ENCODE data around the gene DDOST.

Gene DDOST

DNA sequence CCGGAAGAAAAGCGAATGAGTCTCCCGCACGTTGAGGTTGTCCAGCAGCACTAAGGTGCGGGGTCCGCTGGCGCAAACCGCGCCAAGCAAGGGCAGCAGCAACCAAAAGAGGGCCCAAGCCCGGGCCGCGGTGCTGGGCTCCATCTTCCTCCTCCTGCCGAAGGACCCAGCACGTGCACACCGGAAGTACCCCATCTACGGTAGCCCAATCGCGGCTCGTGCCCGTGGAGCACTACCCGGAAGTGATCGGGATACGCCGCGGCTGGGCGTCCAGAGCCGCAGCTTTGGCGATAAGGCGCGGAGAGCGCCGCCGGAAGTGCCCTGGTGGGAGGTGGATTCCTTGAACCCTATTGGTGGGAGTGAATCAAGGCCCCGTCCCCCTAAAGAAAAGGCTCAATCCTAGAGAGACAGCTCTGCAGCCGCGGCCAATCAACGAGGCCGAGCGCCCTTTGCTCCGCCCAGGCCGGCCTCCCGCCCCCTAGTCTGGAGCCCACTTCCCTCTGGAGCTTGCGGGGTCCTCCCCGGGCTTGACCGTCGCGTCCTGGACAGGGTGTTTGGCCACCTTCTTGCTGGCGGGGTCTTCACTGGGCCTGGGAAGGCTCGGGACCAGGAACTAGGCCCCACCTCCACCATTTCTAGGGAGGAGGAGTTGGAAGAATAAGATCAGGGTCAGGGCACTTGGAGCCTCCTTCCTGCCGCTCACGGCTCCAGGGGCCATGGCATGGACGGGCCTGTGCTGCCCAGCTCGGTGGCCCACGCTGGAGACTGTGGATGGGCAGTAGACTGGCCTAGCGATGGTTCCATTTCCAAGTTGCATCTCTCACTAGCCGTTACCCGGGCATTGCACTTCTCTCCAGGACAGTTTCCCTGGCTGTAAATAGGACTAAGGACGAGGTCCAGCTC, at the start of gene DDOST:
Gene DDOST (minus strand): TSS at position 163 of the 903 bp plus-strand sequence. CDS start 19 bp downstream, at position 144.
- Mint-ChIP-seq H3K27me3 (no peaks in the 10 kb centered on the region), H3K4me3 (peak within 1 kb of the TSS; percentile 95), H3K9me3 (no peaks in the 10 kb centered on the region), H3K4me1 (peaks cover 39% of the 10 kb centered on the region), H3K27ac (peak within 1 kb of the TSS; percentile 100), H3K36me3 (peaks cover 18% of the 10 kb centered on the region)
- ATAC-seq: peak; percentile 99

DNA sequence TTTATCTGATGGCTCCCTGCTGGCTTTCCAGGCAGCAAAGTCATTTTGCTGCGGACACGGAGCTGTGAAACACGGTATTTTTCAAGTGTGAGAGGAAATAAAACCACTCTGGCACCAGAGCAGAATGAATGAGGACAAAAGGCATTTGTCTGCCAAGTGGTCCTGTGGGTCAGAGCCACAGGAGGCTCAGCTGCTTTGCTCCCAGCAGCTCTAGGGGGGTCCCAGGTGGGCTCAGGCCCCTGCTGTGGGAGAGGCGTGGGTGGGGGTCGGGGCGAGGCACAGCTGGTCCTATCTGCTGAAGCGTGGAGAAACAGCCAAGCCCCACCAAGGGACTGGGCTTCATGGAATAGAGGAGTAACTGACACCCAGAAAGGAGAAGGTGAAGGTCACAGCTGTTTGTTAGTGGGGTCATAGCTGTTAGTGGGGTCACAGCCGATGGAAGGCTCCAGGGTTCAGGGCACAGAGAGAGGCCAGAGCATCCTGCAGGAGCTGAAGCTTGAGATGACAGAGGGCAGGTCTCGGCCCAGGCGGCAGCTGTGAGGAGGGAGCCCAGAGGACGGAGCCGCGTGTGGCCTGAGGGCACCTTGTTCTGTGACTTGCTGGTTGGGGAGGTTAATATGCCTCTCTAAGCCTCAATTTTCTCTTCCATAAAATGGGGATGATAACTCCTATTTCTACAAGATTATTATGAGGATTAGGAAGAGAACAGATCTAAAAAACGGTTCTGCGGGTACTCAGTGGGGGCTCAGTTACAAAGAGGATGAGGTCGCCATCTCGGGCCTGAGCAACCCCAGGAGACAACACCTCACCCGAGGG, 49.5 kb upstream of the DDOST start:
- Mint-ChIP-seq H3K4me1 (no peaks in the 10 kb centered on the region), H3K27ac (no peak overlapping the region)

DNA sequence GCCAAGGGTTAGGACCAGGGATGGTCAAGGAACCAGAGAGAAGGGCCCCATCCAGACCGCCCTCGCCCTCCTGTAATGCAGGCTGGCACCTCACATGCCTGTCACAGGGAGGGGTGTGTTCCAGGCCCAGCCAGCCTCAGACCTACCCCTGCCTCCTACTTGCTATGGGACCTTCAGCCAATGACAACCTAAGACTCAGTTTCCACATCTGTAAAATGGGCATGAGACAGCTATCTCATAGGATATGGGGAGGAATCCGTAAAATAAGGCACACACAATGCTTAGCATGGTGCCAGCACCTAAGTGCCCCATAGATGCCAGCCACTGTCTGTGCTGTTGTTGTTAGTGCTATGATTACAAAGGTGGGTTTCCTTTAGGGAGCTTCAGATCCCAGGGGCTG, 48.7 kb upstream of the DDOST start:
- H3K36me3 Mint-ChIP-seq: no peaks in the 10 kb centered on the region

More for the DNA sequence above, 49.5 kb upstream of the DDOST start:
- no peaks in the 10 kb centered on the region for H3K9me3 Mint-ChIP-seq
- no peaks in the 10 kb centered on the region for H3K36me3 Mint-ChIP-seq
- peaks cover 22% of the 10 kb centered on the region for H3K27me3 Mint-ChIP-seq
- ATAC-seq: no peak
- no peak overlapping the region for H3K4me3 Mint-ChIP-seq

DNA sequence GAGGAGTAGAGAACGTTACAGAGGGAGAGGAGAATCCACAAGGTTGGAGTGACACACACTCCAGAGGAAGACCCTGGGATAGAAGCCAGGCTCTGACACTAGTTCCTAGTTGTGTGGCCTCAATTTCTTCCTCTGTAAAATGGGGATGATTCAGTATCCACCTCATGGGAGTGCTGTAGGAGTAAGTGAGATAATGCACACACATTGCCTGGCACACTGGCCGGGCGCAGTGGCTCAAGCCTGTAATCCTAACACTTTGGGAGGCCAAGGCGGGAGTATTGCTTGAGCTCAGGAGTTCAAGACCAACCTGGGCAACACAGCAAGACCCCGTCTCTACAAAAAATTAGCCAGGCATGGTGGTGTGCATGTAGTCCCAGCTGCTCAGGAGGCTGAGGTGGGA, 47.7 kb upstream of the DDOST start:
- H3K36me3 Mint-ChIP-seq: no peaks in the 10 kb centered on the region
- no peaks in the 10 kb centered on the region for H3K4me1 Mint-ChIP-seq
- no peaks in the 10 kb centered on the region for H3K9me3 Mint-ChIP-seq
- no peak overlapping the region for H3K27ac Mint-ChIP-seq
- peaks cover 14% of the 10 kb centered on the region for H3K27me3 Mint-ChIP-seq
- no peak overlapping the region for H3K4me3 Mint-ChIP-seq
- ATAC-seq: no peak

More for the DNA sequence above, 48.7 kb upstream of the DDOST start:
- ATAC-seq: peak; percentile 18
- Mint-ChIP-seq H3K9me3 (no peaks in the 10 kb centered on the region), H3K4me1 (no peaks in the 10 kb centered on the region), H3K27me3 (peaks cover 14% of the 10 kb centered on the region), H3K4me3 (no peak overlapping the region), H3K27ac (no peak overlapping the region)

DNA sequence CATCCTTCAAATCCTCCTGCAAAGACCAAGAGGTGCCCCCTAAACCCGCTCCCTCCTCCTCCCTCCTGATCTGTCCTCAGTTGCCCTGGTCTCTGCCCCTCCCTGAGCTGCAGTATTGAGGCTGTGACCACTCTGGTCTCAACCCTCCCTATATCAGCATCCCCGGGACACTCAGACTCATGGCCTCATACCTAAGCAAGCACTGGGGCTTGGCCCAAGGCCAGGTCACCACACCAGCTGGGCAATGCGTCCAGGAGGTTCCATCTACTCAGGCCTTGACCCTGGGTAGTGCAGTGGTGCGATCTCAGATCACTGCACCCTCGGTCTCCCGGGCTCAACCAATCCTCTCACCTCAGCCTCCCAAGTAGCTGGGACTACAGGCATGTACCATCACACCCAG, 46.9 kb upstream of the DDOST start:
- Mint-ChIP-seq H3K27ac (no peak overlapping the region), H3K4me3 (no peak overlapping the region), H3K9me3 (no peaks in the 10 kb centered on the region), H3K4me1 (no peaks in the 10 kb centered on the region), H3K36me3 (no peaks in the 10 kb centered on the region), H3K27me3 (peaks cover 14% of the 10 kb centered on the region)
- ATAC-seq: no peak

DNA sequence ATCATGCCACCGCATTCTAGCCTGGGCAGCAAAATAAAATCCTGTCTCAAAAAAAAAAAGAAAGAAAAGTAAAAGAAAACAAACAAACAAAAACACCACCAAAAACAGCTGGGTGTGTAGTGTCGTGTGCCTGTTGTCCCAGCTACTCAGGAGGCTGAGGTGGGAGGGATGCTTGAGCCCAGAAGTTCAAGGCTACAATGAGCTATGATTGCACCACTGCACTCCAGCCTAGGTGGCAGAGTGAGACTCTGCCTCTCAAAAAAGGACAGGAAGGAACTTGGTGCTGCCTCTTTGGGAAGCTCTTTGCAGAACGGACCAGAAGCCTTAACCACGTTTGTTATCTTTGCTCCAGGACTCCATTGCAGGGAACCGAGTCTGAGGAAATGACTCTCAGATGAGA, 45.7 kb upstream of the DDOST start:
- ATAC-seq: no peak
- H3K36me3 Mint-ChIP-seq: no peaks in the 10 kb centered on the region

DNA sequence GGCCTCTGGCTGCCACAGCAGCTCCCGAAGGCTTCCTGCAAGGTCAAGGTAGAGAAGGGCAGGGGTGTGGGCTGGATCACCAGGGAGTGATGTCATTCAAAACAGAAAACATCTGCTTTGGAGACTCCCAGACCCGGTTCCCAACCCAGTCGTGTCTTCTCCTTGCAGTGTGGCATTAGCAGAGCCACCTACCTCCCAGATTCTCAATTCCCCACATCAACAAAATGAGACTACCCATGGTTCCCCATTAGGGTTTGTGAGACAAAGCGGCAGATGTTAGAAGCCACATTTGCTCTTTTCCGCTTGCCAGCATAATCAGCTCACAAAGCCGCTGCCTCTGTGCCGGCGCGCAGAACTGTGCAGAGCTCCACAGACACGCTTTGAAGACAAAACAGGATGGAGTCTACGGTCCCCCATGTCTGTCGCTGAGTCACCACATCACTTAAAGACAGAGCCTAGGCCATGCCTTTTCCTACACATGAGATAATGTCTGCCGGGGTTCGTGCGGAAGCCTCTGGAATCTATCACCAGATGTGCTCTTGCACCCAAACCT, 44.1 kb upstream of the DDOST start:
- H3K36me3 Mint-ChIP-seq: no peaks in the 10 kb centered on the region
- no peaks in the 10 kb centered on the region for H3K4me1 Mint-ChIP-seq
- no peak overlapping the region for H3K4me3 Mint-ChIP-seq
- peaks cover 14% of the 10 kb centered on the region for H3K27me3 Mint-ChIP-seq
- H3K27ac Mint-ChIP-seq: no peak overlapping the region
- no peak for ATAC-seq
- no peaks in the 10 kb centered on the region for H3K9me3 Mint-ChIP-seq

More for the DNA sequence above, 45.7 kb upstream of the DDOST start:
- H3K4me1 Mint-ChIP-seq: no peaks in the 10 kb centered on the region
- peaks cover 14% of the 10 kb centered on the region for H3K27me3 Mint-ChIP-seq
- no peak overlapping the region for H3K4me3 Mint-ChIP-seq
- no peaks in the 10 kb centered on the region for H3K9me3 Mint-ChIP-seq
- no peak overlapping the region for H3K27ac Mint-ChIP-seq

DNA sequence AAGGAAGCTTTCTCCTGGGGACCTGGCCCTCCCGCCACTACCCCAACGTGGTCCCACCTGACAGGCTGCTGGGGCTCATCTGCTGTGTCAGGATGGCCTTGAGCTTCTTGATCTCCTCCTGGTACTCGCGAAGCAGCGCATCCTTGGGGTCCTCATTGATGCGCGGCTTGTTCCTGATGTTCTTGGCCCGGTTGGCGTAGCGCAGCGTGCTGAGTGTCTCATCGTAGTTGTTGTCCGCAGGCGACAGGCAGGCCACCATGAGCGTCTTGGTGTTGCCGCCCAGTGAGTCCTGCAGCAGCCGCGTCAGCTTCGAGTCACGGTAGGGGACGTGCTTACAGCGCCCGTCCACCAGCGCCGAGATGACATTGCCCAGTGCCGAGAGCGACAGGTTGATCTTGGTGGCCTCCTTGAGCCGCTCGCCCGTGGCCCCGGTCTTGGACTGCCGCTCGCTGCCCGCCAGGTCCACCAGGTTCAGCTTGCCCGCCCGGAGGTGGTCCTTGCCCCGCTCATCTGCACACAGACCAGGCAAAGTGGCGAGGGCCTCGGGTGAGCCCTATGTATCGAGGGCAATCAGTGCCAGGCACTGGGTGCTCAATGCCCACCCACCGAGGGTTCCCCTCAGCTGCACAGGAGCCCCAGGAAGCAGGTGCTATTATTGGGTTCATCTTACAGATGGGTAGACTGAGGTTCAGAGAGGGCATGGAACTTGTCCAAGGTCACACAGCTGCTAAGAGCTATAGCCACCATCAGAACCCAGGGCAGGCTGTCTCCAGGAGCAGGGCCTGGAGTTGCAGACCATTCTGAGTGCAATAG, 43.4 kb upstream of the DDOST start:
- H3K27ac Mint-ChIP-seq: no peak overlapping the region
- H3K9me3 Mint-ChIP-seq: no peaks in the 10 kb centered on the region
- no peaks in the 10 kb centered on the region for H3K36me3 Mint-ChIP-seq
- H3K27me3 Mint-ChIP-seq: peaks cover 9% of the 10 kb centered on the region
- no peak overlapping the region for H3K4me3 Mint-ChIP-seq
- ATAC-seq: no peak
- no peaks in the 10 kb centered on the region for H3K4me1 Mint-ChIP-seq

DNA sequence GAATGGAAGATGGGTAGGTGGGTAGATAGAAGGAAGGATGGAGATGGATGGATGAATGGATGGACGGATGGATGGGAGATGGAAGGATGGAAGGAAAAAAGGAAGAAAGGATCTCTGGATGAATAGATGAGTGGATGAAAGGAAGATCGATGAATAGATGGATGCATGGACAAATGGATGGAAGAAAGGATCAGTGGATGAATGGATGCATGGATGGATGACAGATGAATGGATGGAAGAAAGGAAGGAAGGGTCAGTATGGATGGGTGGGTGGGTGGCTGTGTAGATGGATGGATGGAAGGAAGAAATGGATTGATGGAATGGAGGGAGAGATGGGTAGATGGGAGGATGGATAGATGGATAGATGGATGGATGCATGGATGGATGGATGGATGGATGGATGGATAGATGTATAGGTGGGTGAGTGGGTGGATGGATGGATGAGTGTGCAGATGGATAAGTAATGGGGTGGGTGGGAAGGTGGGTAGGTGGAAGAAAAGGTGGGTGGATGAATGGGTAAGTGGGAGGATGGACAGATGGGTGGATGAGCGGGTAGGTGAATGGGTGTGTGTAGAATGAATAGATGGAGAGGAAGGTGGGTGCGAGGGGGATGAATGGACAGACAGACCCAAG, 42.1 kb upstream of the DDOST start:
- H3K27ac Mint-ChIP-seq: no peak overlapping the region
- no peaks in the 10 kb centered on the region for H3K36me3 Mint-ChIP-seq

DNA sequence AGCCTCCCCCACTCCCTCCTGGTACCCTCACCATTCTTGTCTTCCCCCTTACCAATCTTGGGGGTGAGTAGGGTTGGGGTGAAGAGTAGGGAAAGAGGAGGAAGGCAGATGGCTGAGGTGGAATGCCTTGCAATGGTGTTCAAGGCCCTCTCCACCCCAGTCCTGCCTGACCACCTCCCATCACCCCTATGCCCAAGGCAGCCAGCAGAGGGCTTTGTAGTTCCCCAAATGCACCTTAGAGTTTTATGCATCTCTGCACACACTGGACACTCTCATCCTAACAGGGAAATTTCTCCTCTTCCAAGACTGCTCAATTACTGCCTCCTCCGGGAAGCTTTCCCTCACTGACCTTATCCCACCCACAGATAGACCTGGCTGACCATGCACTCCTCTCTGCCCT, 41.2 kb upstream of the DDOST start:
- no peak overlapping the region for H3K27ac Mint-ChIP-seq
- H3K36me3 Mint-ChIP-seq: no peaks in the 10 kb centered on the region
- H3K4me3 Mint-ChIP-seq: no peak overlapping the region
- peaks cover 9% of the 10 kb centered on the region for H3K27me3 Mint-ChIP-seq
- ATAC-seq: no peak
- H3K4me1 Mint-ChIP-seq: no peaks in the 10 kb centered on the region
- no peaks in the 10 kb centered on the region for H3K9me3 Mint-ChIP-seq

More for the DNA sequence above, 42.1 kb upstream of the DDOST start:
- no peak for ATAC-seq
- no peaks in the 10 kb centered on the region for H3K4me1 Mint-ChIP-seq
- peaks cover 9% of the 10 kb centered on the region for H3K27me3 Mint-ChIP-seq
- no peak overlapping the region for H3K4me3 Mint-ChIP-seq
- no peaks in the 10 kb centered on the region for H3K9me3 Mint-ChIP-seq

DNA sequence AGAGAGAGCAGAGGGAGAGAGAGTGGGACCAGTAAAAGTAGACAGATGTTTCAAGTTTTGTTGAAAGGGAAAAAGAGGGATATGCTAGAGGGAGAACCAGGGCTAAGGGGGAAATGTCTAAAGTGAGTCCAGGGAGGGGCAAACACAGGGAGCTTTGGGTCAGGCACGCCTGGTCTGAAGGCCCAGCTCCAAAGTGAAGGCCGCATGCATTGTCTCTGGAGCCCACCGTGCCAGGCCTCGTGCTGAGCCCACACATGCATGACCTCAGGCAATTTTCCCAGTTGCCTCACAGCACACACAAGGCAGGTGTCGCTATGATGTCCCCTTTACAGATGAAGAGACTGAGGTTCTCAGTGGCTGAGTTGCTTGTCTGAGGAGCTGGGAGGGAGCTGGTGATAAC, 40.7 kb upstream of the DDOST start:
- Mint-ChIP-seq H3K4me1 (peaks cover 3% of the 10 kb centered on the region), H3K4me3 (no peak overlapping the region), H3K9me3 (no peaks in the 10 kb centered on the region), H3K27ac (no peak overlapping the region), H3K27me3 (peaks cover 9% of the 10 kb centered on the region), H3K36me3 (no peaks in the 10 kb centered on the region)
- ATAC-seq: no peak

DNA sequence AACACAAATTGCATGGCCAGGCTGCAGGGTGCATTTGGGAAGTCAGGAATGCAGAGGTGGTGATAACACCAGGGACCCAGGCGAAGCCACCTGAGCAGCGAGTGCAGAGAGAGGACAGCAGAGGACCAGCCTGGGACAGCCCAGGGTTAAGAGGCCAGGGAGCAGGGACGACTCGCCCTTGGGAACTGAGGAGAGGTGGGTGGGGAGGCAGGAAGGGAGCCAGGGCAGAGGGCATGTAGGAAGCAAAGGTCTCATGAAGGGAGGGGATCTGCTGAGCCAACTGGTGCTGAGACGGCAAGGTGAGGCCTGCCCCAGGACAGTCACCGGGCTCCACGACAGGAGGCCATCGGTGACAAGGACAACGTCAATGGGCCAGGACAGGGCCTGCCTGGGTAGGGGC, 40.3 kb upstream of the DDOST start:
- Mint-ChIP-seq H3K4me1 (peaks cover 7% of the 10 kb centered on the region), H3K36me3 (no peaks in the 10 kb centered on the region), H3K27me3 (peaks cover 11% of the 10 kb centered on the region), H3K27ac (no peak overlapping the region), H3K9me3 (no peaks in the 10 kb centered on the region), H3K4me3 (no peak overlapping the region)
- no peak for ATAC-seq

DNA sequence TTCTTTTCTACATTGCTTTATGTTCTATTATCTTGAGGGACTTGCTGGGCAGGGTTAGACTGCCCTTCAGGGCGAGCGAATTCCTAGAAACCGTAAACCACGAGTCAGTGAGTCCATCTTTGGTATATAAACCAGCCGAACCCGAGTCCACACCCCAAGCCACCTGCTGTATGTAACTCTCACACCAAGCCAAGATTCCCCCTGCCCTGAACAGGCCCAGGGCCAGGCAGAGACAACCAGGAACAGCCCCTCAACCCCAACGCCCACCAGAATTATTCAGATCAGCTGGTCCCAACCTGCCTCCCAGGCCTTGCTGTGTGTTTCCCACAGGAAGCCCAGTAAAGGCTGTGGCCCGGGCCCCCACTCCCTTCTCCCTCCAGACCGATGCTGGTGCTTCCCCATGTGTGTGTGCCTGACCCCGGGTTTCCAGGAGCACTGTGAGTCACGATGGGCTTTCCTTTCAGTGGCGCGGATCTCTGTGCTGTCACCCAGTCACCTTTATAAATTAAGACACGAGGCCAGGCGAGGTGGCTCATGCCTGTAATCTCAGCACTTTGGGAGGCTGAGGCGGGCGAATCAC, 39.6 kb upstream of the DDOST start:
- H3K36me3 Mint-ChIP-seq: no peaks in the 10 kb centered on the region
- no peaks in the 10 kb centered on the region for H3K9me3 Mint-ChIP-seq
- ATAC-seq: no peak

DNA sequence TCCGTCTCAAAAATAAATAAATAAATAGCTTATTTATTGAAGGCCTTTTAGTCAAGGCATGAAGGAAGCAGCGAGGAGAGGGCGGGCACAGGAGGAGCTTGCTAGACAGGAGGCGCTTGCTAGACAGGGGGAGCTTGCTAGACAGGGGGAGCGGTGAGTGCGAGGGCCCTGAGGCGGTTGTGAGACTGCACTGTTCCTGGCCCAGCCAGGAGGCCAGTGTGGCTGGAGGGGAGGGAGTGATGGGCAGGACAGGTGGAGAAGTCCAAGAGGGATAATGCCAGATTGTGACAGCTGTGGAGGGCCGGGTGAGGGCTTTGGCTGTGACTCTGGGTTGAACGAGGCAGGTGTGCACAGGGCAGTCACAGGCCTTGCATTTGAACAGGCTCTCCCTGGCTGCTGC, 38.4 kb upstream of the DDOST start:
- no peaks in the 10 kb centered on the region for H3K9me3 Mint-ChIP-seq
- peaks cover 14% of the 10 kb centered on the region for H3K4me1 Mint-ChIP-seq
- no peak overlapping the region for H3K4me3 Mint-ChIP-seq
- no peaks in the 10 kb centered on the region for H3K36me3 Mint-ChIP-seq
- no peak overlapping the region for H3K27ac Mint-ChIP-seq
- no peak for ATAC-seq
- peaks cover 24% of the 10 kb centered on the region for H3K27me3 Mint-ChIP-seq

More for the DNA sequence above, 39.6 kb upstream of the DDOST start:
- Mint-ChIP-seq H3K27me3 (peaks cover 18% of the 10 kb centered on the region), H3K27ac (no peak overlapping the region), H3K4me1 (peaks cover 14% of the 10 kb centered on the region), H3K4me3 (no peak overlapping the region)

All from stimulated activated memory B cell treated with anti-CD40 and anti-IgM and Interleukin-4, amounts not matched to agents 10 μg/mL and 1 μg/mL and 100 μg/mL, for 72 hours (primary cell).